ENCODE measurements around the gene SH3BP1. TPM values are rescaled to one million over a fixed set of nuclear protein-coding genes. Genes with fewer than 3 reads are reported as not detected.
"Not testable (repeated sequence)": the region's sequence is repeated elsewhere in the genome, so short reads cannot be mapped to it uniquely, and the experiment has no call there.

The SH3BP1 gene
- total RNA-seq, 1 donor from 2014 or later = 31.9 TPM

GRCh38 chr22:37647317-37647716, 7.8 kb downstream of the SH3BP1 start:
- DNase-seq (ENCODE audit: low spot score in 2 of 2, unreplicated experiment in 2 of 2) = no peak
- Mint-ChIP-seq H3K4me1 (peaks cover 5% of the 10 kb centered on the region), H3K27me3 (ENCODE audit: low read depth) (no peaks in the 10 kb centered on the region), H3K9me3 (no peaks in the 10 kb centered on the region), H3K27ac (no peak overlapping the region), H3K4me3 (no peak overlapping the region), H3K36me3 (peaks cover 24% of the 10 kb centered on the region)
- TF ChIP-seq CTCF (IDR thresholded peaks at IDR 0.05; ENCODE audit: unreplicated experiment) = no peak

- no peak overlapping the region for H3K4me3 Mint-ChIP-seq
- DNase-seq (ENCODE audit: low spot score in 2 of 2, unreplicated experiment in 2 of 2) = no peak
- H3K4me1 Mint-ChIP-seq = peaks cover 5% of the 10 kb centered on the region
Measured at GRCh38 chr22:37647928-37648327, 8.5 kb downstream of the SH3BP1 start.

GRCh38 chr22:37650463-37651136, 11.1 kb downstream of the SH3BP1 start:
- peaks cover 24% of the 10 kb centered on the region for H3K36me3 Mint-ChIP-seq

More at GRCh38 chr22:37647928-37648327, 8.5 kb downstream of the SH3BP1 start:
- peaks cover 27% of the 10 kb centered on the region for H3K36me3 Mint-ChIP-seq
- TF ChIP-seq CTCF (IDR thresholded peaks at IDR 0.05; ENCODE audit: unreplicated experiment) = no peak
- no peaks in the 10 kb centered on the region for H3K27me3 Mint-ChIP-seq (ENCODE audit: low read depth)
- no peak overlapping the region for H3K27ac Mint-ChIP-seq
- no peaks in the 10 kb centered on the region for H3K9me3 Mint-ChIP-seq

GRCh38 chr22:37654563-37655251, 15.2 kb downstream of the SH3BP1 start:
- H3K4me3 Mint-ChIP-seq = no peak overlapping the region
- peaks cover 15% of the 10 kb centered on the region for H3K36me3 Mint-ChIP-seq
- no peaks in the 10 kb centered on the region for H3K27me3 Mint-ChIP-seq (ENCODE audit: low read depth)
- no peaks in the 10 kb centered on the region for H3K9me3 Mint-ChIP-seq
- H3K4me1 Mint-ChIP-seq = peaks cover 16% of the 10 kb centered on the region
- no peak for DNase-seq (ENCODE audit: low spot score in 2 of 2, unreplicated experiment in 2 of 2)
- no peak overlapping the region for H3K27ac Mint-ChIP-seq
- no peak for TF ChIP-seq CTCF (IDR thresholded peaks at IDR 0.05; ENCODE audit: unreplicated experiment)

More at GRCh38 chr22:37650463-37651136, 11.1 kb downstream of the SH3BP1 start:
- H3K4me1 Mint-ChIP-seq = no peaks in the 10 kb centered on the region
- no peak overlapping the region for H3K27ac Mint-ChIP-seq
- H3K27me3 Mint-ChIP-seq (ENCODE audit: low read depth) = no peaks in the 10 kb centered on the region
- TF ChIP-seq CTCF (IDR thresholded peaks at IDR 0.05; ENCODE audit: unreplicated experiment) = no peak
- H3K9me3 Mint-ChIP-seq = no peaks in the 10 kb centered on the region
- H3K4me3 Mint-ChIP-seq = no peak overlapping the region
- DNase-seq (ENCODE audit: low spot score in 2 of 2, unreplicated experiment in 2 of 2) = no peak

GRCh38 chr22:37655252-37655563, 15.7 kb downstream of the SH3BP1 start:
- Mint-ChIP-seq H3K27ac (no peak overlapping the region), H3K36me3 (peaks cover 10% of the 10 kb centered on the region), H3K27me3 (ENCODE audit: low read depth) (no peaks in the 10 kb centered on the region), H3K4me1 (peaks cover 21% of the 10 kb centered on the region), H3K4me3 (no peak overlapping the region), H3K9me3 (no peaks in the 10 kb centered on the region)
- TF ChIP-seq CTCF (IDR thresholded peaks at IDR 0.05; ENCODE audit: unreplicated experiment) = no peak
- DNase-seq (ENCODE audit: low spot score in 2 of 2, unreplicated experiment in 2 of 2) = no peak

- not testable (repeated sequence) for H3K36me3 Mint-ChIP-seq; H3K4me3 Mint-ChIP-seq; DNase-seq (ENCODE audit: low spot score in 2 of 2, unreplicated experiment in 2 of 2); H3K9me3 Mint-ChIP-seq; H3K27me3 Mint-ChIP-seq (ENCODE audit: low read depth); H3K27ac Mint-ChIP-seq
- peaks cover 34% of the 10 kb centered on the region for H3K4me1 Mint-ChIP-seq
Measured at GRCh38 chr22:37656583-37656982, 17.1 kb downstream of the SH3BP1 start.
